Measurements from ENCODE around the gene WNT7A.

WNT7A gene

DNA sequence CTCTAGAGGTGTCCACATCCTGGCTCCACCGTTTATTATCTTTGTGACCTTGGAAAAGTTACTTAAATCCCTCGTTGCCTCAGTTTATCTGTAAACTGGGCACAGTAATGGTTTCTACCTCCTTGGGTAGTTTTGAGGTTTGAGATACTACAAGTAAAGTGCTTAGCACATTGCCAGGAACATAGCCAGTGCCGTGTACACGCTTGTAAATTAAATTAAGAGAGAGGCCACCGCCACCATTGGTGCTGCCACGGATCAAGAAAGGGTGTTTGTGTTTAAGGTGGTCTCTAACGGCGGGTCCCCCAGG lies 5.8 kb upstream of the WNT7A start:
- in situ Hi-C loops (cut with MboI; ENCODE audit: low sequenced_read_pairs), result no loop called here

- in situ Hi-C loops (cut with MboI; ENCODE audit: low sequenced_read_pairs), result no loop called here
Measured at GRCh38 chr3:13884851-13885703, 5.2 kb upstream of the WNT7A start.

- in situ Hi-C loops (cut with MboI; ENCODE audit: low sequenced_read_pairs), result no loop called here
Measured at GRCh38 chr3:13883681-13884080, 3.8 kb upstream of the WNT7A start.

GRCh38 chr3:13882876-13883275 lies 3.0 kb upstream of the WNT7A start:
- in situ Hi-C loops (cut with MboI; ENCODE audit: low sequenced_read_pairs), result no loop called here

DNA sequence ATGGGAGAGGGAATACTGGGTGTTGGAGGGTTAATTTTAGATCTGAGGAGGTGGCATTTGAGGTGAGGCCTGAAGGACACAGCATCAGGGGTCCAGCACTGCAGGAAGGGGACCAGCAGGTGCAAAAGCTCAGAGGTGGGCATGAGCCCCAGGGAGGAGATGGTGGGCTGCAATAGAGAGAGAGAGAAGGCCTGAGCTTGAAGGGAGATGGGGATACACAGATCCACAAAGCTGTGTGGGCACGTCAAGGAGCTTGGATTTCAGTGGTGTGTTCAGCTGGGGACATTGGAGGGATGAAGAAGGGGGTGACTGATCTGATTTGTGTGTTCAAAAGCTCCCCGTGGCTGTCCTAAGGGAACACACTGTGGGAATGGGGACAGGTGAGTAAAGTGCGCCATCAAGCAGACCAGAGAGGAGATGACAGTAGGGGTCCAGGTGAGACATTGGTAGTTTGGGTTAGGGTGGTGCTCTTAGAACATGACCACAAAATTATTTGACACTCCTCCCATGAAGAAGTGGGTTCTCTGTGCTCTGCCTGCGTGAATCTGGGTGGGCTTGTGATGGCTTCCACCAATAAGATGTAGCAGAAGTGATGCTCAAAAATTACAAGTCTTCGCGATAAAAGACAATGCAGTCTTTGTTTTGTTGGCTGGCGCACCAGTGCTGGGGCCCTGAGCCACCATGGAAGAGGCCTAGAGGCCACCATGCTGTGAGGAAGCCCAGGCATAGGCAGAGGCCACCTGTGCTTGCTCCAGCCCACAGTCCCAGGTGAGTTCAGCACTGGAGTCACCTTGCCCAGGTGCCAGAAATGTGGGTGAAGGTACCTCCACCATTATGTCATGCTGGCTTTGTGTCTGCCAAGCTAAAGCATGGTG lies 1.9 kb upstream of the WNT7A start:
- in situ Hi-C loops (cut with MboI; ENCODE audit: low sequenced_read_pairs), result no loop called here

DNA sequence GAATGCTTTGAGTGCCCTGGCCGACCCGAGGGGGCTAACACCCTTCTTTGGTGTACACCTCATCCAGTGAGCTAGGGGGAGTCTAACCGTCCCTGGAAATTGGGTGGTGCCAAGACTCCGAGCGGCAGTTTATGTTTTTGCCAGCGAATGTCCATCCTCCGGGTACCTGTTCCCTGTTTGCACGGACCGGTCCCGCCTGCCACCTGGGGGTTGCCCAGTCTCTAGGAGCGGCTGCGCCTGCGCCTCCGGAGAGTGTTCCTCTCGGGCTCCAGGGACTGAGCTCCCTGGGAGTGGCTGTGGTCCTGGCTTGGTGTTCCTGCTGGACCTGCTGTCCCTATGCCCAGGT lies 913 bp upstream of the WNT7A start:
- in situ Hi-C loops (cut with MboI; ENCODE audit: low sequenced_read_pairs), result no loop called here

GRCh38 chr3:13879102-13879945 lies 547 bp downstream of the WNT7A start:
- in situ Hi-C loops (cut with MboI; ENCODE audit: low sequenced_read_pairs), result no loop called here

DNA sequence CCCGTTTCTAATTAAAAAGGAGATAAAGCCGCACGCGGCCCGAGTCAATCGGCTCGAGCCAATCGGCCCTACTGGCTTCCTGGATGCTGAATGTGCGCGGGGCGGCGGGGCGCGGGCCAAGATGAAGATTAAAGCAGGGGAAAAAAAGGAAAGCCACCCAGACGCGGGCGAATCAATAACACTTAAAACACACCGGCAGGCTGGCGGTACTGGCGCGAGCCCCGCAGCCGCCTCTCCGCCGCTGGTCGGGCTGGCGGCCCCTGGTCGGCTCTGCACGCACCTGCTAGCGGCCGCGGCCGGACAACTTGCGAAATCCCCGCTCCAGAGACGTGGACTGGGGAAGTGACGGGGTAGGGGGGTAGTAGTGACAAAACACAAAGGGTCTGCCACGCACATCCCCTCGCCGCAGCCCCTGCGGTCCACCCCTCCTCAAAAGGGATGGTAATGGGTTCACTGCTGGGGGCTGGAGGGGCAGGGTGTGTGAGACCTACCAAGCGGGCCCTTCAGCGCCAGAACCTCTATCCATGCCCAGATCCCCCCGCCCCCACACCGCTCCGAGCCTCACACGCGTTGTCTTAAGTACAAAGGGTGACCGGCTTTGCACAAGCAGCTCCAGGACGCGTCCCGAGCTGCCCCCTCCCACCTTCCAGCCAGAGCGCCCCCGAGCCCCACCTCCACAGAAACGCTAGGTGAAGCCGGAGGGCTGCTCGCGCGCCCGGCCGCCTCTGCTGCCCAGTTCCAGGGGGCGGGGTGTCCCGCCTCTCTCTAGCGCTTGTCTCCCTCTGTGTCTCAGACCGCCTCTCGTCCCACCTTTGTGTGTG lies 1.4 kb downstream of the WNT7A start:
- in situ Hi-C loops (cut with MboI; ENCODE audit: low sequenced_read_pairs), result no loop called here

DNA sequence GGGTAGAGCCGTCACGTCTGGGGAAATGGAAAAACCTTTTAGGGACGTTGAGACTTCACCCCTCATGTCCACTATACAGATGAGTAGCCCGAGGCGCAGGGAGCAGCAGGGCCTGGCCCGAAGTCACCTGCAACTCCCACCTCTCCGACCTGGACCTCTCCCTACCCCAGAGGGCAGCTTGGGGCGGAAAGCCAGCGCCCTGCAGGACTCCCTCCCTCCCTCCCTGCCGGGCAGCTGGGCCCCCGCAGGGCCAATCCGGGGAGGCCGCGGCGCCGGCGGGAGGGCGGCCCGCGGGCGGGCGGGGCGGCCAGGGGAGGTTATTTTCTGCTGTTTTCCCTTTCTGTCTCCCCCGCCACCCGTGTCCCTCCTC lies 2.0 kb downstream of the WNT7A start:
- in situ Hi-C loops (cut with MboI; ENCODE audit: low sequenced_read_pairs), result no loop called here

DNA sequence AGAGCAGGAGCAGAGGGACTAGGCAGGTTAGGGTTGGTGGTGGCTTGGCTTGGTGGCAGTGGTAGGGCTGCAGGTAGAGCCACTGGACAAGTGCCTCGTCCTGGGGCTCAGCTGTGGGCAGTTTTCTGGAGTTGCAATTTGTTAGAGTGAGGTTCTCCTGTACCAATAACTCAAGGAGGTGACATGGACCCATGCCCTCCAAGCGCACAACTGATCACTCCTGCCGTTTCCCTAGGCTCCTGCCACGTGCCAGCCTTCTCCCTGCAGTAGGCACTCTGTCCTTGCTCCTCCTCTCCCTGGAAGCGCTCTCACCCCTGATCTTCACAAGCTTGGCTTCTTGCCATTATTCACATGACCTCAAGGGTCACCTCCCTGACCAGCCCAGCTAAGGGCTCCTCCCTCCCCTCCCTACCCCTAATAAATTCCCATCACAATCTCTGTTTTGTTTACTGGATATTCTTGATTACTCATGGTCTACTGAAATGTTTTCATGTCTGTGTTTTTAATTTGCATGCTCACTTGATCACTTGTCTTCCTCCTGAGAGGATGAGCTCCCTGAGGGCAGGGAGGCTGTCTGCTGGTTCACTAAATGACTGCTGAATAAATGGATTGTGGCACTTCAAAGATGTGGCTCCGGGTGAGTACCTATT lies 3.3 kb downstream of the WNT7A start:
- in situ Hi-C loops (cut with MboI; ENCODE audit: low sequenced_read_pairs), result no loop called here

DNA sequence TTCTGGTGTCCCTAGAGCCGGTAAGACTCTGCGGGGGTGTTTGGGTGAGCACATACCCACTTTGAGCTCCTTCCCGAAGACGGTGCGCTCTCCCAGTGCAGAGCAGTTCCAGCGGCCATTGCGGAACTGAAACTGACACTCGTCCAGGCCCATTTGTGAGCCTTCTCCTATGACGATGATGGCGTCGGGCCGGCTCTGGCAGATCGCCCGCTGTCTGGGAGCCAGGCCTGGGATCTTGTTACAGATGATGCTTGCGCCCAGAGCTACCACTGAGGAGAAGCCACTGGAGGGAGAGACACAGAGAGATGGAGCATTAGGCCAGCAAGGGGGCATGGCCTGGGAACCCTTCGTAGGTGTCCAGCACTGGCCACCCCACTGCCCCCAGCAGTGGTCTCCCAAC lies 5.0 kb downstream of the WNT7A start:
- in situ Hi-C loops (cut with MboI; ENCODE audit: low sequenced_read_pairs), result no loop called here

GRCh38 chr3:13873818-13874217 lies 6.1 kb downstream of the WNT7A start:
- in situ Hi-C loops (cut with MboI; ENCODE audit: low sequenced_read_pairs), result no loop called here

- in situ Hi-C loops (cut with MboI; ENCODE audit: low sequenced_read_pairs), result no loop called here
Measured at GRCh38 chr3:13872451-13872850, 7.4 kb downstream of the WNT7A start.

DNA sequence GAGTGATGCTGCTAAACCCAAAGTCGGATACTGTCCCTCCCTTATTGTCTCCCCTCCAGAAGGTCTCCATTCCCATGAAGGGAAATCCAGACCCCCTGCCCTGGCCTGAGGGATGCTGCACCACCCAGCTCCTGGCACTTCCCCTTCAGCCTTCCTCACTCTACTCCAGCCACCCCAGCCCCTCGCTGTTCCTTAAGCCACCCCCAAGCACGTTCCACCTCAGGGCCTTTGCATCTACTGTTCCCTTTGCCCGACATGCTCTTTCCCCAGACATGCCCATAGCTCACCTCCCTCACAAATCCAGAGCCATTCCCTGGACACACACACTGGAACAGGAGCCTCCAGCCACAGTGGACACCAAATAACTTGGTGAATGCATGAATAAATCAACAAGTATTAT lies 8.1 kb downstream of the WNT7A start:
- in situ Hi-C loops (cut with MboI; ENCODE audit: low sequenced_read_pairs), result no loop called here

DNA sequence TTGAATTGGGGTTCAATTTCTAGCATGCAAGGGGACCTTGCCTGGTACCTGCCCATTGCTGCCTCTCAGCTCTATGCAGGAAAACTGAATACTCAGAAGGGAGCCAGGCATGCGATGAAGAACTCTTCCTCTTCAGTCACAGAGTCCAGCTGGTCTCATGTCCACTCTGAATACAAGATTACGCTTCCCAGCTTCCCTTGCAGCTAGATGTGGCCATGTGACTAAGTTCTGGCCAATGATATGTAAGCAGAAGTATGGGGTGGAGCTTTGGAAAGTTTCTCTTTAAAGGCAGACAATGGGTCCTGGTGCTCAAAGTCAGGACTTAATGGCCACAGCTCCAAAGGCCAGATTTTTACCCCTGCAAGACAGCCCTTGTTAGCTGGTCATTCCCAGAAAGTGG lies 9.0 kb downstream of the WNT7A start:
- in situ Hi-C loops (cut with MboI; ENCODE audit: low sequenced_read_pairs), result no loop called here

GRCh38 chr3:13869761-13870343 lies 10.0 kb downstream of the WNT7A start:
- in situ Hi-C loops (cut with MboI; ENCODE audit: low sequenced_read_pairs), result no loop called here

DNA sequence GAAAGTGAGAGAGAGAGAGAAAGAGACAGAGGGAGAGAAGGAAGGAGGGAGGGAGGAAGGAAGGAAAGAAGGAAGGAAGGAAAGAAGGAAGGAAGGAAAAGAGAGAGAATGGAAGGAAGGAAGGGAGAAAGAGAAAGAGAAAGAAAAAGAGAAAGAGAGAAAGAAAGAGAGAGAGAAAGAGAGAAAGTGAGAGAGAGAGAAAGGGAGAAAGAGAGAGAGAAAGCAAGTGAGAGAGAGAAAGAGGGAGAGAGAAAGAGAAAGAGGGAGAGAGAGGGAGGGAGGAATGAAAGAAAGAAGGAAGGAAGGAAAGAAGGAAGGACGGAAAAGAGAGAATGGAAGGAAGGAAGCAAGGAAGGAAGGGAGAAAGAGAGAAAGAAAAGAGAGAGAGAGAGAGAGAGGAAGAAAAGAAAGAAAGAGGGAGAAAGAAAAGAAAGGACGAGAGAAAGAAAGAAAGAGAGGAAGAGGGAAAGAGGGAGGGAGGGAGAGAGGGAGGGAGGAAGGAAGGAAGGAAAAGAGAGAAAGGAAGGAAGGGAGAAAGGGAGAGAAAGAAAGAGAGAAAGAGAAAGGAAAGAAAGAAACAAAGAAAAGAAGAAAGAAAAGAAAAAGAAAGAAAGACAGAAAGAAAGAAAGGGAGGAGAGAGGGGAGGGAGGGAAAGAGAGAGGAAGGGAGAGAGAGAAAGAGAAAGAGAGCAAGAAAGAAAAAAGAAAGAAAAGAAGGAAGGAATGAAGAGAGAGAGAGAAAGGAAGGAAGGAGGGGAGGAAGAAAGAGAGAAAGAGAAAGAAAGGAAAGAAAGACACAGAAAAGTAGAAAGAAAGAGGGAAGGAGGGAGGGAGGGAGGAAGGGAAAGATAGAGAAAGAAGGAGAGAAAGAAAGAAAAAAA lies 10.8 kb downstream of the WNT7A start:
- in situ Hi-C loops (cut with MboI; ENCODE audit: low sequenced_read_pairs), result no loop called here

DNA sequence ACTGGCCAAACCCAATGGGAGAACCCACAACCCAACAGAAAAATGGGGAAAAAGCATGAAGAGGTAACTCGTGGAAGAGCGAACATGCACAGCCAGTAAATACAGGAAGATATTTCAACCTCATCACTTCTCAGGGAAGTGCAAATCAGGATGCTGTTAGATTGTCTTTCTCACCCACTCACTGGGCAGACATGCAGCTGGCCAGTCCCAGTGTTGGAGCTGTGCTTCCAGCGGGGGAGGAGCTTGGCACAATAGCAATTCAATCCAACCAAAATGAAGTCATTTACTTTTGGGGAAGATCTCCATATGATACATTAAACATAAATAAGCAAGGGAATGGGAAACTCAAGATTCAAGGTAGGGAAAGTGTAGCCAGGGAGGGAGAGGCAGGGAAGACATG lies 12.1 kb downstream of the WNT7A start:
- in situ Hi-C loops (cut with MboI; ENCODE audit: low sequenced_read_pairs), result no loop called here
